GM19452 (cell line): ENCODE measurements around the gene WDR46.

Experiments
- ATAC-seq: cut with Tn5 transposase; IDR thresholded peaks from one replicate; pipeline ENCODE4 v1.9.1; 2021; ENCODE audit not compliant: unreplicated experiment

Gene WDR46

GRCh38 chr6:33314515-33314942, 25.5 kb upstream of the WDR46 start:
- no peak for ATAC-seq

- ATAC-seq, result peak; percentile 40
These were observed 24.9 kb upstream of the WDR46 start, which contains the start of gene TAPBP for GRCh38 chr6:33313709-33314514. TAPBP (minus strand) TSS chr6:33314078; CDS start chr6:33314041, 37 bp downstream.

GRCh38 chr6:33313105-33313708, 24.2 kb upstream of the WDR46 start:
- peak; percentile 1 for ATAC-seq

GRCh38 chr6:33312361-33313104, 23.5 kb upstream of the WDR46 start:
- no peak for ATAC-seq

- no peak for ATAC-seq
These were observed 17.3 kb upstream of the WDR46 start for GRCh38 chr6:33306356-33306755.

- no peak for ATAC-seq
These were observed 16.0 kb upstream of the WDR46 start for GRCh38 chr6:33305052-33305451.

GRCh38 chr6:33304216-33304615, 15.2 kb upstream of the WDR46 start:
- no peak for ATAC-seq

- no peak for ATAC-seq
These were observed 12.8 kb upstream of the WDR46 start for GRCh38 chr6:33301877-33302276.

GRCh38 chr6:33299237-33299944, 10.4 kb upstream of the WDR46 start:
- ATAC-seq, result peak; percentile 65

GRCh38 chr6:33298773-33299236, 9.8 kb upstream of the WDR46 start, which contains the start of gene RGL2:
RGL2 (minus strand) TSS chr6:33298942; CDS start chr6:33298610, 332 bp downstream.
- ATAC-seq, result no peak

- no peak for ATAC-seq
These were observed 9.1 kb upstream of the WDR46 start for GRCh38 chr6:33297956-33298772.

- ATAC-seq, result no peak
These were observed 8.4 kb upstream of the WDR46 start for GRCh38 chr6:33297406-33297955.

- no peak for ATAC-seq
These were observed 7.9 kb upstream of the WDR46 start for GRCh38 chr6:33296797-33297405.

GRCh38 chr6:33295621-33296369, 6.8 kb upstream of the WDR46 start:
- no peak for ATAC-seq

- no peak for ATAC-seq
These were observed 5.2 kb upstream of the WDR46 start for GRCh38 chr6:33294086-33294823.

GRCh38 chr6:33292996-33293682, 4.1 kb upstream of the WDR46 start:
- no peak for ATAC-seq

- no peak for ATAC-seq
These were observed 1.4 kb upstream of the WDR46 start for GRCh38 chr6:33290459-33290858.
